ENCODE measurements around the gene GPX7.

Gene GPX7

GRCh38 chr1:52631759-52632331 is 29.7 kb downstream of the GPX7 start:
- TF ChIP-seq ZBTB17 (tag by site-specific recombination; IDR thresholded peaks at IDR 0.05), result 0 out of 2 replicates have a peak, but pooled peaks have one; percentile 16
- peak; percentile 49; the same call in 1 of the 2 replicates for TF ChIP-seq GLIS1 (tag by site-specific recombination; IDR thresholded peaks at IDR 0.05)
- TF ChIP-seq ZSCAN23 (tag by site-specific recombination; IDR thresholded peaks at IDR 0.05), result no peak
- no peak overlapping the region for H3K27ac ChIP-seq (ENCODE audit: extremely low read depth, low read depth, low read length)
- H3K4me1 ChIP-seq (ENCODE audit: control insufficient read depth, insufficient read depth, low read length), result no peaks in the 10 kb centered on the region
- CTCF ChIA-PET, result interaction anchor here (1.0 kb wide), 1 partner anchor 35 kb away, joined by 4 read pairs; no protein-coding TSS in a partner anchor
- H3K36me3 ChIP-seq (ENCODE audit: control insufficient read depth in 2 of 2, insufficient read depth in 1 of 2, low read length in 2 of 2), result no peaks in the 10 kb centered on the region
- no peak overlapping the region for H3K4me3 ChIP-seq (ENCODE audit: low read depth, low read length)
- POLR2A ChIA-PET, result interaction anchor here (0.6 to 1.0 kb wide), 2 partner anchors 79 to 212 kb away, joined by 4 to 6 read pairs; partner anchors contain the start of gene TUT4
- no peaks in the 10 kb centered on the region for H3K9me3 ChIP-seq (ENCODE audit: control insufficient read depth, insufficient read depth, low read depth, low read length)

GRCh38 chr1:52632732-52633290 is 30.6 kb downstream of the GPX7 start, which contains the start of gene SHISAL2A:
Gene SHISAL2A (plus strand): TSS chr1:52633168. CDS start chr1:52633494, 326 bp downstream.
- ChIA-PET CTCF (interaction anchor here (0.5 kb wide), 1 partner anchor 209 kb away, joined by 3 read pairs; no protein-coding TSS in a partner anchor), POLR2A (interaction anchor here (1.0 to 1.1 kb wide), 2 partner anchors 80 kb away, joined by 4 to 6 read pairs; partner anchors contain the start of gene TUT4)
- no peak within 1 kb of the TSS for H3K4me3 ChIP-seq (ENCODE audit: low read depth, low read length)
- no peaks in the 10 kb centered on the region for H3K36me3 ChIP-seq (ENCODE audit: control insufficient read depth in 2 of 2, insufficient read depth in 1 of 2, low read length in 2 of 2)
- H3K4me1 ChIP-seq (ENCODE audit: control insufficient read depth, insufficient read depth, low read length), result no peaks in the 10 kb centered on the region
- TF ChIP-seq ZBTB48 (tag by site-specific recombination; IDR thresholded peaks at IDR 0.05) (no peak), ZNF658 (tag by site-specific recombination; IDR thresholded peaks at IDR 0.05) (no peak), ZNF202 (tag by site-specific recombination; IDR thresholded peaks at IDR 0.05; ENCODE audit: borderline replicate concordance) (no peak), ZNF843 (tag by site-specific recombination; IDR thresholded peaks at IDR 0.05) (no peak), KLF7 (tag by site-specific recombination; IDR thresholded peaks at IDR 0.05; ENCODE audit: borderline replicate concordance) (no peak), ZNF148 (tag by site-specific recombination; IDR thresholded peaks at IDR 0.05; ENCODE audit: borderline replicate concordance) (no peak), ZNF354C (tag by site-specific recombination; IDR thresholded peaks at IDR 0.05; ENCODE audit: borderline replicate concordance, low read depth) (no peak), ZNF114 (tag by site-specific recombination; IDR thresholded peaks at IDR 0.05) (no peak), AEBP2 (tag by site-specific recombination; IDR thresholded peaks at IDR 0.05; ENCODE audit: borderline replicate concordance) (no peak), ZNF555 (tag by site-specific recombination; conservative IDR thresholded peaks at IDR 0.05) (no peak), TSHZ1 (tag by site-specific recombination; IDR thresholded peaks at IDR 0.05; ENCODE audit: borderline replicate concordance) (no peak)
- H3K27ac ChIP-seq (ENCODE audit: extremely low read depth, low read depth, low read length), result no peak within 1 kb of the TSS
- no peaks in the 10 kb centered on the region for H3K9me3 ChIP-seq (ENCODE audit: control insufficient read depth, insufficient read depth, low read depth, low read length)

Measured in HEK293 (cell line).